Activated CD8-positive, alpha-beta memory T cell treated with anti-CD3 and anti-CD28 coated beads, Interleukin-2, amount 50 U/mL, for 48 hours (primary cell): ENCODE results near the gene NISCH.

ENCODE experiments used
- DNase-seq: peaks from one replicate; pipeline ENCODE4 v3.0.0-alpha.2; 2020

Gene NISCH

DNA sequence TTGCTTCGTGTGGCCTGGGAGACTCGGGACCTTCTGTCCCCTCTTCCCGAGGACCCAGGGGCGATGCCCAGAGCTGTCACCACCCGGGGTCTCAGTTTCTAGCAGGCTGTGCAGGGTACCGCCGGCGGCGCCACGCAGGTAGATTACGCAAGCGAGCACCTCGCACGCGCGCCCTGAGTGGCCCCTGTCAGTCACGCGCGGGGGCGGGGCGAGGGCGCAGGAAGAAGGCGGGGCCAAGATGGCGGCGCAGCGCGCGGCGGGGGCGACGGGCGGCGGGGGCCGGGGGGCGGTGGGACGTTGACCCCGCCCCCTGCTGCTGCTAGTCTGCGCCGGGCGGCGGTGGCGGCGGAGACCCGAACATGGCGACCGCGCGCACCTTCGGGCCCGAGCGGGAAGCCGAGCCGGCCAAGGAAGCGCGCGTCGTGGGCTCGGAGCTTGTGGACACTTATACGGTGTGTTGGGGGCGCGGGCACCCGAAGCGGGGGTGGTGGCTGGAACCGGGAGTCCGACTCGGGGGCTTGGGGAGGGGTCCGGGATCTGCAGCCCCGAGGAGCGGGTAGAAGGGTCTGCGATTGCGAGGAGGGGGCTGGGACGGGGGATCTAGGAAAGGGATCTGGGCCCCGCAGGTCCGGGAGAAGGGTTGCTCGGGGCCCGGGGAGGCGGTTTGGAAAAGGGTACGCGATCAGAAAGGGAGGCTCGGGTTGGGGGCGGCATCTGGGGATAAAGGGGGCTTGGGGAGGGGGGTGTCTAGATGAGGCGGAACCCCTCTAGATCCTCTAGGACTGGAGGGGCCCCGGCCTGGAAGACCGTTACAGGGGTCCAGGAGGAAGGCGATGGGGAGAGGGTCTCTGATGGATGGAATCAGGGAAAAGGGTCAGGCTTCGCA is at the start of gene NISCH:
Gene NISCH (plus strand): TSS at position 322 of the 886 bp plus-strand sequence. CDS start 38 bp downstream, at position 360.
- peak; percentile 99 for DNase-seq

DNA sequence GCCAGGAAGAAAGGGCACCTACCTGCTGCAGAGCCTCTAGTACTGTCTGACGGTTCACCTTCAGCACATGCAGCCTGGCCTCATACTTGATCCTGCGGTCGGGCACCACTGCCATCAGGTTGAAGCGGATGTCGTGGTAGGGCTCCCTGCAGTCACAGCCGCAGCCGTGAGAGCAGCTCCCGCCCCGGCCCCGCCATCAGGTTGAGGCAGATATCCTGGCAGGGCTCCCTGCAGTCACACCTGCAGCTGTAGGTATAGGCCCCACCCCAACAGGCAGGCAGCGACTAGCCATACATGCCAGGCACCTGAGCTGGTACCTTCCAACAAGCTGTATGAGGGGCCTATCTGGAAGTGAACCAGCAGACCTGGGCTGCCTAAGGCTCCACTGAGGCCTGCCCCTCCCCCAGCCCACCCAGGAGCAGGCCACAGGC is 49.2 kb upstream of the NISCH start:
- DNase-seq: no peak

DNA sequence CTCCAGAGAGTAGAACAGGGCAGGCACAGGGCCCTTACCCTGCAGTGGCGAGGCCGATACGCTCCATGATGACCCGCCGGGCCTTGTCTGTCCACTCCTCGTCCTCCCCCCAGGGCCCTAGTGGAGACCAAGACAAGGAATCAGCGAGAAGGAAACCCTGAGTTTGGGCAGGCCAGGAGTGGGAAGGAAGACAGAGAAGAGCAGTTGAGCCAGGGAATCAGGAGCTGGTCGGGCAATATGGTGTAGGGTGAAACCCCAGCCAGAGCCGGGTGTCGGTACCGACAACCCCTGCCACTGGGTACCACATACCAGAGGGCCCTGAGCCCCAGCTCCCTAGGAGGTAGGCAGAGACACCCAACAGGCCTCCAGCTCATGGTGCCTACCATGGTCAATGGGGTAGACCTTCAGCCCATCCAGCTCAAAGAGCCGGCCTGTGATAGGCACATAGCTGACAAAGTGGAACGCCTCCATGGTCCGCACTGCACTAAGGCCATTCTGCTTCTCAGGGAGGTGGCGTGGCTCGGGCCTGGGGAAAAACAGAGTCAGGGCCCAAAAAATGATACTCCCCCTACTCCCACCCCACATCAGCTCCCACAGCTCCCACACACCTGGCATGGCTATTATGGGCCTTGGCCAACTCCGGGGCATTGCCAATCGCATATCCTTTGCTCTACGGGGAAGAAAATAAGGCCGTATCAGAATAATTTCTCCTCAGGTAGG is 48.5 kb upstream of the NISCH start:
- no peak for DNase-seq

DNA sequence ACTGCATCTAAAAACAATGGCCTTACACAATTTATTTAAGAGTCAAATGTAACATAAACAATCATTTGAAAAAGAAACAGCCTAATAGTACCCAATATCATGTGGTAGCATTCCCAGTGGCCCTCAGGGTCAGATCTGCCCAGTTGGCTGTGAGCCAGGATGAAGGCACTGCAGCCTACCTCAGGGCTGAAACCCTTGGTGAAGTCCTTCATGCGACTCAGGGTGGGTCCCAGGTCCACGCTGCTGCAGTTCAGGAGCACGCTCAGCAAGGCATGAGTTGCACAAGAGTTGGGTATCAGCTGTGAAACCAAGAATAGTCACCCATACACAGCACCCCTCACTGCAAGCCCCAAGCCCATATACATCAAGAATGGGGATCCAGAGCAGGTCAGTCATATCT is 47.6 kb upstream of the NISCH start:
- no peak for DNase-seq

DNA sequence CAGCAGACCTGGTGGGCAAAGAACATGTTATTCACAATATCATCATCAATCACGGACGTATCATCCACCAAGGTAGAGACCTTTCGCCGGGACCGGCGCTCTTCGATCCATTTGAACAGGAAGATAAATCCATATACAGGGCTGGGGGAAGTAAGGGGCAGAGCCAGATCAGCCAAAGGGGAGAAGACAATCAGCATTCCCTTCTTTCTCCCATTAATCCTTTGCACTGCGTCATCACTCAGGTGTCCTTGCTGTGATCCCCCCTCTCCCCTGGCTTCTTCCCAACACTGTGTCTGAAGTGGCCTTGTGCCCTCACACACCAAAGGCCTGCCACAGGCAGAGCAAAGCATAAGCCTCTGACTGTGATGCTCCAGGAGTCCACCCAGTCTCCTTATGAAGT is 46.9 kb upstream of the NISCH start:
- DNase-seq: no peak

DNA sequence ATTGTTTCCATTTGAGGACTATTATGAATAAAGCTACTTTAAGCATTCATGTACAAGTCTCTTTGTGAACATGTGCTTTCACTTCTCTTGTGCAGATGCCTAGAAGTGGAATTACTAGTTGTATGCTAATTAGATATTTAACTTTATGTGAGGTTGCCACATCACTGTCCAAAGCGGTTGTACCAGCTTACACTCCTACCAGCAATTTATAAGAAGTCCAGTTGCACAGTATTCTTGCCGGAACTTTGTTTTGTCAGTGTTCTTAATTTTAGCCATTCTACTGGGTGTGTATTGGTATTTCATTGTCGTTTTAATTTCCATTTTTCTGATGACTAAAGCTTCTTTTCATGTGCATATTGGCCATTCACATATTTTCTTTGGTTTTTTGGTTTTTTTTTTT is 39.6 kb upstream of the NISCH start:
- DNase-seq: no peak

DNA sequence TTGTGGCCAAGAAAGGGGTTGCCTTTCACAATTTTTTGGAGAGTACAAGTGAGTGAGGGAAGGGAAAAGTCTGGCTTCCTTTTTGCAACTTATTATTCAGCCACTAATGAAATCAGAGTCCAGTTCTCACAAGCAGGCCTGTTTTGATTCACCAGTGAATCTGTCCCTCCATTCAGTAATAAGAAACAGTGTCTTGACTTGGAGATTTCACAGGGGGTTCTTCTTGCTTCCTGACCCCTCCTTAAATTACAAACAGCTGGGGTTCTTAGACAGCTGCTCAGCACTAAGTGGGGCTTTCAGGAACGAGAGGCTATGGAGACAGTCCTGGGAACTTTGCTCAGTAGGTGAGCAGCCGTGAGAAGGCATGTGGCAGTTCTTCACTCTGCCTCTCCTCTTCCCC is 35.0 kb upstream of the NISCH start:
- DNase-seq: no peak

DNA sequence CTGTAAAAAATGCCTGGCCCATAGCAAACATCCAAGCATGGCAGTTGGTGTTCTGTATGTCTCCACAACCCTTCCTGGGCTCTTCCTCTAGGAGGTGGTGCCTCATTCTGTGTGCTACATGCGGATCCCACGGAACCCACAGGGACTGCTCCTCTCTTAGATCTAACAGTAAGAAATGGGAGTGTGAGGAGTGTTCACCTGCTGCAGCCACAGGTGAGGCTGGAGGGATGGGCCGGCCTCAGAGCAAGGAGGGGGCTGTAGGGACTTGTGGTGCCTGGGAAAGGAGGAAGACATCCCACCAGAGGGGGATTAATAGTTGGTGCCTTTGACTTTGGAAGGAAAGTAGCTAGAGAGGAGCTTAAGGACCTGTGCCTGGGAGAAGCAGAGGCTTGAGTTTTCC is 32.7 kb upstream of the NISCH start:
- DNase-seq: no peak

DNA sequence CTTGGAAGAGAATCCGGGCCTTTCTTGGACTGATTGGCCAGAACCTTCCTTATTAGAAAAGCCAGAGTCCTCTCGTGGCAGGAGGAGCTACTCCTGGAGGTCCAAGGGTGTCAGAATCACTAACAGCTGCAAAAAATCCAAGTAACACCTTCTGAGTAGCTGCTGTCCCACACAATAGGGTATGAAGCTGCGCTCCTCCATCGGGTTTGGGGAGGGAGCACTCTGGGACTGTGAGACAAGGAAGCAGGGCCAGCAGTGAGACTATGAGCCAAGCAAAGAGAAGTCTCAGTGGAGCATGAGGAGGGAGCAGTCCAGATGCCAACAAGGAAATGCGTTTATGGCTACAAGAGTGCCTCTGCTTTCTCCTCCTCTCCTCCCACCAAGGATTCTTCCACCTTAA is 32.2 kb upstream of the NISCH start:
- DNase-seq: no peak

DNA sequence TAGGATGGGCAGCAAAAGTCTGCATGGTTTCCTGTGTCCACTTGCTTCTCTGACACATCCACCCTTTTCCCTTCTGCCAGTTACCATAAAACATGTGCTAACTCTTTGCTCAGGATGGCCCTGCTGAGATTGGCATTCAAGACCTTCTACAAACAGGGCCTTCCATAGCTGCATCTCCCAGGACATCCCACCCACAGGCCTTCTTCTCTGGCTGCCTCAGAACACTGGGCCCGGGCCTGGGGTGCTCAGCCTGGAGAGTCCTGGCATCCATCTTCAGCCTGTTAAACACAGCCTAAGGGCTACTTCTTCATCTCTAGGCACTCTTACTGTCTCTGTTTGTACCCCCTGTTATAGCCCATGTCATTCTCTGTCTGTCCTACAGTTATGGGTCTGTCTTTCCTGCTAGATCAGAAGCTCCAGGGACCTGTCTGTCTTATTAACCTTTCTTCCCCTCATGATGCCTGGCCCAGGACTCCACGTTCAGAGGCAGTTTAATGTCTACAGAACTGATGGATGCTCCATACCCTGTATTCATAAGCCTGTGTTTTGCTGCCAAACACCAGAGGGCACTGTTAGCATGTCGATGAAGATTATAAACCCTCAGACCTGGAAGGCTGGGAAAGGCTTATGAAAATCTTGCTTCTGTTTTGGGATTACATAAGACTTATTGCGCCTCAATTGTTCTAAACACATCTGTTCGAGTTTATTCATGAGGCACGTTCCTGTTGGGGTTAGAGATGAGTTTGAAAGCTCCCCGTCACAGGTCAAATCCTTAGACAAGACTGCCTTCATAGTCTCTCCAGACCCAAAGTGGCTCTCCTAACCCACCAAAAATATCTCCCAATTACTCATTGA is 27.0 kb upstream of the NISCH start:
- DNase-seq: no peak

DNA sequence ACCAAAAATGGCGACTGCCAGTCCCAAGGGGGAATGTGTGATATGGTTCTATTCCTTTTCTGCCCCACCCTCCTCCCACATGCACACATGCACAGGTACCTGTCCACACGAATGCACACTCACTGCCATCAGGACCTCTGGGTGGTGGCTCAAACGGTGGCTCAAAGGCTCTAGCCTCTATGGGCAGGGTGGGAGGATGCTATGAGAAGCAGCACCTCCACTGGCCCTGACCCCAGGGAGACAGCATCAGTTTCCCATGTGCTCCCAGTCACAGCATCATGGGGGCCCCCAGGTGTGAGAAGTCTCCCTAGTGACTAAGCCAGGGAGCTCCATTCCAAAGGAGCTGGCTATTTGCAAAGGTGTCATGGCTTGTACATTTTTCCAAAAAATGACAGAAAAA is 26.4 kb upstream of the NISCH start:
- DNase-seq: no peak

DNA sequence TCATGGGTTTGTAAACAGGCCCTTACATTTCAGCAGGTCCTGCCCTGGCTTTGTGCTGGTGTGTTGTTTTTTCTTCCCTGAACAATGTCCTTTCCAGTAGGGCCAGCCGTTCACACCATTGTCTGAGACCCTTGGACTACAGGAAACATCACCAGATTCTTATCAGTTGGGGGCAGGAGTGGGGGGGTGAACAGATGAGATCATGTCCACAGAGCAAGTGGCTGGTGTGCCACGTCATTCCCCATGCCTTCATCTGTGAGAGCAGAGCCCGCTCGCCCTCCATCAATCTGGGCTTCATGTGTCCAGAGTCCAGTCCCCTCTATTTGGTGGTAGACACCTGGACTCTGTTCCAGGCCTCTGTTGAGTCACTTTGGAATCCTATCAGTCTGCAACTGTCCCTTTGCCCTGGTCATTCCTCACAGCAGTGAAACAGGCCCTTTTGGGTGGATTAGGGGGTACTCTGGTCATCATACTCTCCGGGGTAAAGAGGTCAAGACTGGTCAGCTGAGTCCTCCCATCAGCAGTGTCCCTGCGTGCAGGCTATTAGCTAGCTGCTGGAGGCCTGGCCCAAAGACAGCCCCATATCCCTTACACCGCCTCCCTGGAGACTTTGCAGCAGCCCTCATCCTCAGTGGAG is 25.5 kb upstream of the NISCH start:
- DNase-seq: no peak

DNA sequence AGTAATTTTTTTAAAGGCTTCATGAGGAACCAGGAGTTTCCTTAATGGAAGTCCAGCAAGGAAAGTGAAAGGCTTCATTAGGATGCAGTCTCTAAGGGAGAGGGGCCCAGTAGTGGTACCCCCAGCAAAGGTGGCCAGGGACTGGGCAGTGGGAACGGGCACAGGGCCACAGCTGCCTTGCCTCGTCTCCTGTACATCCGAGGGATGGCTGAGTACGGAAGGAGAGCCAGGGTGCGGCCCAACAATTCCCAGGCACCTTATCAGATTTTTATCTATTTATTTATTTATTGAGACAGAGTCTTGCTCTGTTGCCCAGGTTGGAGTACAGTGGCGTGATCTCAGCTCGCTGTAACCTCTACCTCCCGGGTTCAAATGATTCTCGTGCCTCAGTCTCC is 25.0 kb upstream of the NISCH start:
- no peak for DNase-seq

DNA sequence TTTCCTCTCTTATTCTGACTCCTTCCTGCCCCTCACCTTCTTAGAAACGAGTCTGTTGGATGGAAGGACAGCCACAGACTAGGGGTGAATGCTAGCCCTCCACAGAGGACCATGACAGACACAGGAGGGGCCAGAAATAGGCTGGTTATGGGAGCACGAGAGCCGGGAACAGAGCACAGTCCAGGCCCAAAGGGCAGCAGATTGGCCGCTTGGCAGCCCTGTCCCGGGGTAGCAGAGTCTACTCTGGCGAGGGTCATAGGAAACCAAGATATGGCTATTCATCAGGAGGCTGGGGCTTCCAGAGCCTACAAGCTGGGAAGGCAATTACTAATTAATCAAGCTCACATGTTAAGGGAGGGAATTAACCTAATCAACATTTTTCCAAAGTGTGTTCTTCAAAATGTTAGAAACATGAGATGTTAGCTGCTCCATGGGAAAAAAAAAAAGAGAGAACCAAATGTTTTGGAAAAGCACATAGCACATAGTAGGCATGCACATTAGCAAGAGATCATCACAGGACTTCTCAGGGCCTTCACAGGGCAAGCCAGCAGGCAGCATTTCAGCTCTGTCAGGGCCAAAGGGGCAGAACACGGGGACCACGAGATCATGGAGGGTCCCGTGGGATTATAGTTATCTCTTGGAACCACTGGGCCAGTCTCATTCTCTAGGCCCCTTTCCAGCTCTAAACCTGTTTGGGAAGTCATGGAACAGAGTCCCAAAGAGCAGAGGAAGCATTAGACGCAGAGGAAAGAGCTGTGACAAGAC is 23.8 kb upstream of the NISCH start:
- no peak for DNase-seq

DNA sequence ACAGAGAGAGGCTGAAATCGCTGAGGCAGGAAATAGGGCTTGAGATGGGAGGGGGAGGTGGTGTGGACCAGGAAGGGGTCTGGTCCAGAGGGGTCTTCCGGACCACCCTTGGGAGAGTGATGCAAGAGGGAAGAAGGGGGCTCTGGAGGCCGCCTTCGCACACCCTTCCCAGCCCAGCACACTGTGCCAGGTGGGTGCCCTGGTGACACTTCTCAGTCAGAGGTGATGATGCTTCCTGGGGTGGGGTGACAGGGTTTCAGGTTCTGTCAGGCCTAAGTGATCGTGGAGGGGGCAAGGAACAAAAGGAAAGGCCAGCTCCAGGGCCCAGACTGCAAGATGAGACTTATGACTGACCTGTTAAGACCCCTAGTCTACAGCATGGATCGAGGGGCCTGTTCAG is 23.2 kb upstream of the NISCH start:
- DNase-seq: no peak

DNA sequence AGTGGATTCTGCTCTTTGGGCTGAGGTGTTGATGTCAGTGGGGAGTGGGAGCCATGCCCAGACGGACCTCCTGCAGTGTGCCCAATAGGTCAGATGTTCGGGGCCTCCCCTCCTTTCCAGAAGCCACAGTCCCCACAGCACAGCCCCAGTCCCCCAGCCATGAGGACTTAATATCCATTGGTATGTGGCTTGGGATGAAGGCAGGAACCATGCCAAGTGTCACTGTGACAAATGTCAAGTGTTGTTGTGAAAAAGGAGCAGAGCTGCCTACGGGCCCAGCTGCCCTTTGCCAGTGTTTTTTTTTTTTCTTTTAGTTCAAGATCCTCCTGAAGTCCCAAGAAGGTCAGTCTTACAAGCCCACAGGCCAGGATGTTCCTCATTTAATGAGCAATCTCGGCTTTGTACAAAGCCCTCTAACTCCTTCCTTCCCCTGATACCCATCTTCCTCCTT is 22.7 kb upstream of the NISCH start:
- no peak for DNase-seq

DNA sequence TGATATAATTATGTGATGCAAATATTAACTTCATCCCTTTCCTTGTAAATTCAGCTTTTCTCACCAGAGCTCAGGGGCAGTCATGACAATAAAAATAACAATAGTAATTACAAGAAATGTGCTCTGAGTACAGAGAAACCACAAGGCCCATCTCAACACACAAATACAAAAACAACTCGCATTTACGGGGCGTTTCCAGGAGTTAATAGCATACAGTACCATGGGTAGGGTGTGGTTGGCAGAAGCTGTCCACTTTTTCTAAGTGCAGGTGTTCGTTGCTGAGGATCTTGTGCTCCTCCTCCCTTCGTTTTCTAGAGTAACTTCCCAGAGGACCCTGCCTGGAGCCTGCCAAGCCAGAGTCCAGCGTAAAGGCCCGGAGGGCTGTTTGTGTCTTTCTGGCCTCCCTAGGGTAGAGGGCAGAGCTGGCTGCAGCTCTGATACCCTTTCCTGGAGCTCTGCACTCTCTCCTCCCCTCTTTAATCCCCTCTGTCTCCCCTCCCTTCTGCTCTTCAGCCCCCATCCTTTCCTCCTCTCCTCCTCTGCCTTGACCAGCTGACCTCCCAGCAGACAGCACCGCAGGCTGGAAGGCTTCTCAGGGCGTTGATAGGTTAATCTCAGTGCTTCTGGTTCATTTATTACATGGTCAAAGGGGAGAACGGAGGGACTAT is 21.9 kb upstream of the NISCH start:
- DNase-seq: no peak

DNA sequence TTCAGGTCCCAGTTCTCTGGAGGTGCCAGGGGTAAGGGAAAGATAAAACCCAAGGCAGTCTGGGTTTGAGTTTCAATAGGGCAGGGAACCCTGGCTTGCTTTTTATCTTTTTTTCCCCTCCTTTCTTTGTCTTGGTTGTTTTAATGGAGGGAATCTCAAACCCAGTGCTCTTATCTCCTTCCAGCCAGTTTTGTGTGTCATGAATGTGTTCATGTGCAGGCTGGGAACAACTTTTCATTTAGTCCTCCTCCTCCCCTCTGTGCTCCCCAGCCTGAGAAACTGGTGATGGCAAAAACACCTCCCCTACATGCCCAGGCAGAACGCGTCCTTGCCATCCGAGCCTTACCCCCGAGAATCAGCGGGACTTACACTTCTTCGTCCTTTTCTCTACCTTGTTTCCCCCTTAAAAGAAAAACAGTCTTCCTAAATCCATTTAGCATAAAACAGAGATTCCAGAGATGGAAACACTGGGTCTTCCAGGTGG is 21.4 kb upstream of the NISCH start:
- no peak for DNase-seq

DNA sequence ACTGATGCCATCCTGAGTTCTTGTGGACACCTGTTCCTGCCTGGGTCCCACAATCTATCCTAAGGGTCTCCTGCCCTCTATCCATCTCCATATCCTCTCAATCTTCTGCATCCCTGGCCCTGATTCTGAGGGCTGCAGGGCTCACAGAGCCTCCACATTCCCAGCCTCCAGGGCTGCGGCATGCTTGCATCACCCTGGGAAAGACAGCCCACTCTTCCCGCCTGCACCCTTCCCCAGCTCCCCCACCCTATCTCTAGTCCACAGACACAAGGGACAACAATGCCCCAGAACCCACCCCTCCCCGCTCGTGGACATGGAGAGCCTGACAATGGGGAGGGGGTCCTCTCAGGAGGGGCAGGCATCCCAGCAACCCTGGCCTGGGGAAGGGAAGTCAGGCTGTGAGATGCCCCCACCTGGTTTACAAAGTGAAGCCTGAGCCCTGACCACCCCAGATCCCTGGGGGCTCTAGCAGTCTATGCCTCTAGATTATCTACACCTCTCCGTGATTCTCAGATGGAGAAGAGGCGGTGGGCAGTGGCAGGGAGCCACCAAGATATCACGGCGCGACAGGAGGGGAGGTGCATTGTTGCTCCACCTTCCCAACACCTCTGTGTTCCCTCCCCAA is 20.8 kb upstream of the NISCH start:
- DNase-seq: no peak

DNA sequence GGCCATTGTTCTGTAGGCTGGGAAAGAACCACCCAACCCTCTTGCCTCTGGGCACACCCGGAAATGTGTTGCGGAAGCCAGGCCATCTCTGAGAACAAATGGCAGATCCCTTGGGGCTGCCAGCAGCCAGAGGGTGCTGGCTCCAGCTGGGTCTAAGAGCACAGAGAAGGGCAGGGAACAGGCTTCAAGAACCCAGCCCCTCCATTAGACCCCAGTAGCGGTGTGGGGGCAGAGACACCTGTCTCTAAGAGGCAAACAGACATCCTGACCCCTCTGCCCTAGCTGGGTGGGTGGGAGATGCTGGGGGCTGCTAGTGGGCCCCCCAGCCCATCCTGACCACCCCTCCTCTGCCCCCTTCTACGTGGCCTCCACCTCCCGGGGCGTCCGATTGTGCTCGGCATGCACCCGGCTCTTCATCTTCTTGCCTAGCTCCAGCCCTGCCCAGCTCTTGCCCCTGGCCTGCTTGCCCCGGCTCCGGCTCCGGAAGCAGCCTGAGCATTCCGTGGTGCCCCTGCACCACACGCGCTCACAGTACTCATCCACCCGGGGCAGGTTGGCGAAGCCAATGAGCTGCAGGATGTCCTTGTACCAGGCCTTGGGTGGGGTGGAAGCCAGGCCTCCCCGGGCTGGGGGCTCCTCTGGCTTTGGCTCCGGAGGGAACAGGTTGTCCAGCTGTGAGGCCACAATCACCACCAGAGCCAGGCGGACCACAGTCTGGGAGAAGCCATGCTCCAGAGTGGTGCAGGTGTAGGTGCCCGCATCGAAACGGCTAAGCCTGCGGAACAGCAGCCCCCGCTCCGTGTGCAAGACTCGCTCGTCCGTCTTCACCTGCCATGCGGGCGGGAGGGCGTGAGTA is 19.9 kb upstream of the NISCH start:
- DNase-seq: no peak
